AG04450 (cell line): Measurements from ENCODE around the gene LARGE1. TPM values are rescaled to one million over a fixed set of nuclear protein-coding genes. Genes with fewer than 3 reads are reported as not detected.

ENCODE experiments used
- CTCF ChIA-PET: fragments of 300-600, 350-600 bp; formaldehyde crosslinking; extraction: SDS; loops from one replicate; lab custom pipeline; 2022; ENCODE audit warnings: antibody characterized with exemption, inconsistent platforms; lab: Charles Lee
- POLR2A ChIA-PET: fragments of 350-600 bp; formaldehyde crosslinking; extraction: SDS; loops from one replicate; lab custom pipeline; 2021; ENCODE audit warnings: antibody characterized with exemption, inconsistent platforms; lab: Yijun Ruan, JAX
- DNase-seq: peaks from one replicate; pipeline ENCODE4 v3.0.0-alpha.2; 2011; ENCODE audit warnings: low read depth, low spot score
- H3K27ac ChIP-seq: one replicate; pipeline ENCODE4 v1.5.1; 2012; ENCODE audit warnings: low read depth, low read length, control low read depth
- H3K27me3 ChIP-seq: one replicate; pipeline ENCODE4 v1.6.0; 2012; ENCODE audit warnings: low read length; ENCODE audit not compliant: control insufficient read depth, insufficient read depth
- H3K4me3 ChIP-seq: 2 replicates; pipeline ENCODE4 v1.5.1; 2011; ENCODE audit warnings: mild to moderate bottlenecking, low read depth, low read length, control low read depth
- H3K9me3 ChIP-seq: 2 replicates; pipeline ENCODE4 v1.5.1; 2012; ENCODE audit warnings: low read length; ENCODE audit not compliant: control insufficient read depth, insufficient read depth
- CTCF ChIP-seq: IDR thresholded peaks from 2 replicates; pipeline ENCODE4 v1.5.1; 2011; ENCODE audit warnings: low read depth, low read length, control low read depth, inconsistent platforms
- polyA plus RNA-seq: library from polyadenylated mRNA; depleted of rRNA; stranded (reverse); fragments of >200 nt; gene quantifications from 2 replicates; pipeline ENCODE4 v1.2.3, GENCODE V29; 2011

LARGE1 gene
- polyA plus RNA-seq, 1 experiment = 8.4 TPM

- CTCF ChIA-PET = no interaction called here
- no peak overlapping the region for H3K4me3 ChIP-seq
- no peak for DNase-seq
- POLR2A ChIA-PET = no interaction called here
- H3K9me3 ChIP-seq = 0 out of 2 replicates have a peak, but pooled peaks cover 3% of the 10 kb centered on the region
- H3K27me3 ChIP-seq = no peaks in the 10 kb centered on the region
- no peak overlapping the region for H3K27ac ChIP-seq
- TF ChIP-seq CTCF = no peak
These were observed 461.1 kb downstream of the LARGE1 start for GRCh38 chr22:33459137-33459536.

GRCh38 chr22:33456511-33456910 lies 463.8 kb downstream of the LARGE1 start:
- ChIA-PET POLR2A (no interaction called here), CTCF (interaction anchor here (0.6 kb wide), 1 partner anchor 114 kb away, joined by 5 read pairs; no protein-coding TSS in a partner anchor)
- Histone ChIP-seq H3K27ac (no peak overlapping the region), H3K9me3 (no peaks in the 10 kb centered on the region), H3K4me3 (no peak overlapping the region), H3K27me3 (no peaks in the 10 kb centered on the region)
- no peak for TF ChIP-seq CTCF
- no peak for DNase-seq

DNA sequence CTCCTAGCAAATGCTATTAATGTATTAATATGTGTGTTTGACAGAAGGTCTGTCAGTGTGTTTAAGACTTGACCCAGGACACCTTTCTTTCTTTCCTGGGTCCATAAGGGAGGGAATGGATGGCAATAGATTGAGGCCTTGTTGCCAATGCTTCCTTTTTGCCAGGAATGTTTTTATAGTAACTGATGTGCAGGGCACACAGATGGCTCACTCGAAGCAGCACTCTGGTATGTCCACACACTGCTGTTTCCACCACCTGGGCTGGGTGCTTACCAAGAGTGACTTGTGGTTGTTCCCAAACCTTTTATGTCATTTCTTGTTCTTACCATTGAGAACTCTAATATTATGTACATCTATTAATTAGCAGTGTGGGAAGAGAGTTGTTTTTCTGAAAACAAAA lies 465.2 kb downstream of the LARGE1 start:
- H3K9me3 ChIP-seq = no peaks in the 10 kb centered on the region
- POLR2A ChIA-PET = no interaction called here
- no peak for DNase-seq
- no peaks in the 10 kb centered on the region for H3K27me3 ChIP-seq
- CTCF ChIA-PET = no interaction called here
- TF ChIP-seq CTCF = no peak
- H3K4me3 ChIP-seq = no peak overlapping the region
- no peak overlapping the region for H3K27ac ChIP-seq

DNA sequence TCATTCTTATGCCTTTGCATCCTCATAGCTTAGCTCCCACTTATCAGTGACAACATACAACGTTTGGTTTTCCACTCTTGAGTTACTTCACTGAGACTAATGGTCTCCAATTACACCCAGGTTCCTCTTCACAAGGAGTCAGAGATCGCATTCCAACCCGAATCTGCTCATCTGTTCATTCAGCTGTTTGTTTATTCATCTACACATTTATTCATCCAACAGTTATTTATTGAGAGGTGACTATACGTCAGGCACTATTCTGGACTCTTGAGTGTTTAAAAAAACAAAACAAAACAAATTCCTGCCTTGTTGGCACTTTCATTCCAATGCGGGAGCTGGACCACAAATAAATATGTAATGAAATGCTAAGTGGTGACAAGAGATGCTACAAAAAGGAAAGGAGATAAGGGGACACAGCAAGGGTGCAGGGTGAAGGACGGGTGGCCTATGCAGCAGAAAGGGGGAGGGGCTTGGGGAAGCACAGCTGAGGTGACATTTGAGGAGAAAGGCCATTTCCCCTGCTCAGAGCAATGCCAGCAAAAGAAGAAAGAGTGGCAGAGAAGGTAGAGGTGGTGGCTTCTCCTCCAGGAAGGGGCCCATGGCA lies 468.3 kb downstream of the LARGE1 start:
- Histone ChIP-seq H3K27me3 (no peaks in the 10 kb centered on the region), H3K4me3 (no peak overlapping the region), H3K9me3 (no peaks in the 10 kb centered on the region), H3K27ac (no peak overlapping the region)
- ChIA-PET CTCF (interaction anchor here (0.6 kb wide), 1 partner anchor 437 kb away, joined by 5 read pairs; no protein-coding TSS in a partner anchor), POLR2A (no interaction called here)
- DNase-seq = no peak
- TF ChIP-seq CTCF = no peak

GRCh38 chr22:33450756-33451155 lies 469.5 kb downstream of the LARGE1 start:
- H3K9me3 ChIP-seq = no peaks in the 10 kb centered on the region
- POLR2A ChIA-PET = no interaction called here
- H3K4me3 ChIP-seq = no peak overlapping the region
- H3K27me3 ChIP-seq = no peaks in the 10 kb centered on the region
- CTCF ChIA-PET = no interaction called here
- TF ChIP-seq CTCF = no peak
- H3K27ac ChIP-seq = no peak overlapping the region
- no peak for DNase-seq
